Loucy (cell line): ENCODE data around the gene PCSK2.

Experiments used
- H2AFZ ChIP-seq: fragments of 200-600 bp; sonication (generic); 2 replicates; pipeline ENCODE4 v1.6.0; 2016; ENCODE audit warnings: antibody characterized with exemption, mild to moderate bottlenecking, low read length, moderate library complexity
- H3F3A ChIP-seq: fragments of 200-600 bp; 2 replicates; pipeline ENCODE4 v1.6.0; 2016; ENCODE audit warnings: antibody characterized with exemption, low read depth, mild to moderate bottlenecking
- H3K27me3 ChIP-seq: fragments of 200-600 bp; sonication (generic); 2 replicates; pipeline ENCODE4 v1.6.1; 2014; ENCODE audit warnings: low read length, mild to moderate bottlenecking; ENCODE audit not compliant: insufficient read depth, poor library complexity, severe bottlenecking
- H3K36me3 ChIP-seq: fragments of 200-600 bp; sonication (generic); 2 replicates; pipeline ENCODE4 v1.6.1; 2016; ENCODE audit warnings: low read length; ENCODE audit not compliant: insufficient read depth
- H3K4me1 ChIP-seq: fragments of 200-600 bp; sonication (generic); 2 replicates; pipeline ENCODE4 v1.5.1; 2014; ENCODE audit warnings: low read length, mild to moderate bottlenecking; ENCODE audit not compliant: insufficient read depth, poor library complexity, severe bottlenecking
- H3K4me2 ChIP-seq: fragments of 200-600 bp; sonication (generic); 2 replicates; pipeline ENCODE4 v1.6.0; 2014; ENCODE audit warnings: antibody characterized with exemption, low read length, low read depth, mild to moderate bottlenecking; ENCODE audit not compliant: poor library complexity, severe bottlenecking
- H3K4me3 ChIP-seq: fragments of 200-600 bp; sonication (generic); 2 replicates; pipeline ENCODE4 v1.5.1; 2014; ENCODE audit warnings: low read length, mild to moderate bottlenecking, mixed read lengths; ENCODE audit not compliant: poor library complexity, severe bottlenecking
- H3K79me2 ChIP-seq: fragments of 200-600 bp; sonication (generic); 2 replicates; pipeline ENCODE4 v1.6.1; 2014; ENCODE audit warnings: low read length; ENCODE audit not compliant: insufficient read depth
- H3K9ac ChIP-seq: fragments of 200-600 bp; sonication (generic); 2 replicates; pipeline ENCODE4 v1.6.0; 2014; ENCODE audit warnings: mild to moderate bottlenecking, low read depth, low read length, moderate library complexity; ENCODE audit not compliant: poor library complexity, severe bottlenecking
- H3K9me2 ChIP-seq: fragments of 200-600 bp; sonication (generic); replicated peaks from 2 replicates; pipeline ENCODE4 v1.6.1; 2016; ENCODE audit warnings: low read depth, low read length, mixed read lengths
- H3K9me3 ChIP-seq: fragments of 200-600 bp; sonication (generic); 2 replicates; pipeline ENCODE4 v1.6.1; 2014; ENCODE audit warnings: mild to moderate bottlenecking, antibody characterized with exemption, low read length, low read depth; ENCODE audit not compliant: insufficient read depth
- H4K20me1 ChIP-seq: fragments of 200-600 bp; sonication (generic); 2 replicates; pipeline ENCODE4 v1.6.0; 2014; ENCODE audit warnings: antibody characterized with exemption, low read length, mild to moderate bottlenecking; ENCODE audit not compliant: insufficient read depth, poor library complexity, severe bottlenecking
- EZH2phosphoT487 ChIP-seq: fragments of 200-600 bp; IDR thresholded peaks from 2 replicates; pipeline ENCODE4 v1.6.1; 2018; ENCODE audit warnings: antibody characterized with exemption, mild to moderate bottlenecking, moderate library complexity, borderline replicate concordance
- TF ChIP-seq, protein P1 (sequence below): fragments of 200-600 bp; sonication (generic); conservative IDR thresholded peaks from 2 replicates; pipeline ENCODE4 v1.5.1; 2014; ENCODE audit warnings: mild to moderate bottlenecking, antibody characterized with exemption, low read length

The PCSK2 gene

DNA sequence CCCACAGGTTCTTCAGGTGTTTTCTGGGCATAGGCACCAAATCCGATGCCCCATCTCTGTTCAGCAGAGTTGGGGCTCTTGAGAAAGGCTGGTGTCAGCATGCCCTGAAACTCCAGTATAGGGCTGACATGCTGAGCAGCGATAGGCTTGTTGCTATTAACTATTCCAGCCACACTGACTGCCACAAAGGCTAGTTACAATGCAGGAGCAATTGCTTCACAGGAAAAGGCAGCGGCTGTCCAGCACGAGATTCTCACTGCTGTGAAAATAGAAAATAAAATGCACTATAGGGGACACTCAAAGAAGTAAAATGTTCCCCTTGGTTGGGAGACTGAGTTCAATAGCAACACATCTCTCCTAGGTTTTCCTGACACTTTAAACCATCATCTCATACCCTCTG, 191.9 kb downstream of the PCSK2 start:
- TF ChIP-seq, protein P1, sequence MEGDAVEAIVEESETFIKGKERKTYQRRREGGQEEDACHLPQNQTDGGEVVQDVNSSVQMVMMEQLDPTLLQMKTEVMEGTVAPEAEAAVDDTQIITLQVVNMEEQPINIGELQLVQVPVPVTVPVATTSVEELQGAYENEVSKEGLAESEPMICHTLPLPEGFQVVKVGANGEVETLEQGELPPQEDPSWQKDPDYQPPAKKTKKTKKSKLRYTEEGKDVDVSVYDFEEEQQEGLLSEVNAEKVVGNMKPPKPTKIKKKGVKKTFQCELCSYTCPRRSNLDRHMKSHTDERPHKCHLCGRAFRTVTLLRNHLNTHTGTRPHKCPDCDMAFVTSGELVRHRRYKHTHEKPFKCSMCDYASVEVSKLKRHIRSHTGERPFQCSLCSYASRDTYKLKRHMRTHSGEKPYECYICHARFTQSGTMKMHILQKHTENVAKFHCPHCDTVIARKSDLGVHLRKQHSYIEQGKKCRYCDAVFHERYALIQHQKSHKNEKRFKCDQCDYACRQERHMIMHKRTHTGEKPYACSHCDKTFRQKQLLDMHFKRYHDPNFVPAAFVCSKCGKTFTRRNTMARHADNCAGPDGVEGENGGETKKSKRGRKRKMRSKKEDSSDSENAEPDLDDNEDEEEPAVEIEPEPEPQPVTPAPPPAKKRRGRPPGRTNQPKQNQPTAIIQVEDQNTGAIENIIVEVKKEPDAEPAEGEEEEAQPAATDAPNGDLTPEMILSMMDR, result no peak
- no peak for TF ChIP-seq EZH2phosphoT487
- no peak overlapping the region for H3K9ac ChIP-seq
- no peaks in the 10 kb centered on the region for H3F3A ChIP-seq
- H3K4me2 ChIP-seq, result no peak overlapping the region
- no peaks in the 10 kb centered on the region for H3K27me3 ChIP-seq
- no peak overlapping the region for H2AFZ ChIP-seq
- H3K36me3 ChIP-seq, result no peaks in the 10 kb centered on the region
- no peaks in the 10 kb centered on the region for H3K79me2 ChIP-seq
- H3K4me1 ChIP-seq, result no peaks in the 10 kb centered on the region
- H3K9me2 ChIP-seq, result no peaks in the 10 kb centered on the region
- no peak overlapping the region for H3K4me3 ChIP-seq
- H4K20me1 ChIP-seq, result no peaks in the 10 kb centered on the region
- H3K9me3 ChIP-seq, result no peaks in the 10 kb centered on the region

DNA sequence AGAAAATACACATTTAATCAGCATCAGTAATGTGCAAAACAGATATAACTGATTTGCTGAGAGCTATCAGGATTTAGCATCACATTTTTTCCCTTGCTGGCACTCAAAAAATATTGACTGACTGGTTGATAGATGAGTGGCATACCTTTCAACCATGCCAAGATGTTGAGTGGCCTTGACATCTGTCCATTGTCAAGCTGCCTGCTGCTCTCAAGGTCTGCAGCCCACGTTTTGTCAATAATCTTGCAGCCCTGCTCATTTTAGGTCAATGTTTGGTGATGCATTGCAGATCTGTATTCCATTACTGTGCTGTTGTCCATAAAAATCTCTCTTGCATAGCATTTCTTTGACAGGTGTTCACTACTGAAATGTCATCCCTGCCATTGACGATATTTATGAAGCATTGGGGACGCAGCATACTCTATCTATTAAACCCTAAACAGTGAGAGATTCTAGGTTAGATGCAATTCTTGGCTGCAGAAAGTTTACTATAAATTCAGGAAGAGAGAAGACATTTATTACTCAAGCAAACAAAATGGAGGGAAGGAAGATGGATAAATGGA, 192.7 kb downstream of the PCSK2 start:
- H3K4me3 ChIP-seq, result no peak overlapping the region
- H3K27me3 ChIP-seq, result no peaks in the 10 kb centered on the region
- no peaks in the 10 kb centered on the region for H3K9me2 ChIP-seq
- no peaks in the 10 kb centered on the region for H3K79me2 ChIP-seq
- H3K4me1 ChIP-seq, result no peaks in the 10 kb centered on the region
- H2AFZ ChIP-seq, result no peak overlapping the region
- H3K9ac ChIP-seq, result no peak overlapping the region
- no peak overlapping the region for H3K4me2 ChIP-seq
- H3K36me3 ChIP-seq, result no peaks in the 10 kb centered on the region
- H4K20me1 ChIP-seq, result no peaks in the 10 kb centered on the region
- no peaks in the 10 kb centered on the region for H3F3A ChIP-seq
- TF ChIP-seq EZH2phosphoT487, result no peak
- TF ChIP-seq, protein P1, result no peak
- no peaks in the 10 kb centered on the region for H3K9me3 ChIP-seq

DNA sequence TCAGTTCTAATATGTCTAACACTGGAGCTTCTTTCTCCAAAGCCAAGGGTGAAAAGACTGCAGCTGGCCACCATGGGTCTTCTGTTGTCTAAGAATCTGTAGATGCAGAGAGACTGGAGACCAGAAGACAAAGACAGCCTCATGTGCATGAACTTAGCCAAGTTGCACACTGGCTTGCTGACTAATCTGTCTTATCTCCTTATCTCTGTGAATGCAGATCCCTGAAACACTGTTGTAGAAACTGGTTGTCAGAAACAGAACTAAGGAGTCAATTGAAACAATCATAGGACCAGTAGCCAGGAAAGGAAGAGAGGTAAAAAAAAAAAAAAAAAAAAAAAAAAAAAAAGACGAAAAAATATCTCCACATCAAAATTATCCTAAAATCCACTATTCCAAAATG, 194.7 kb downstream of the PCSK2 start:
- Histone ChIP-seq H2AFZ (no peak overlapping the region), H3K4me1 (no peaks in the 10 kb centered on the region), H3K79me2 (no peaks in the 10 kb centered on the region), H3K4me2 (no peak overlapping the region), H3K36me3 (no peaks in the 10 kb centered on the region), H3K9ac (no peak overlapping the region), H3F3A (no peaks in the 10 kb centered on the region), H3K9me3 (no peaks in the 10 kb centered on the region), H3K4me3 (no peak overlapping the region), H4K20me1 (no peaks in the 10 kb centered on the region), H3K27me3 (no peaks in the 10 kb centered on the region), H3K9me2 (no peaks in the 10 kb centered on the region)
- TF ChIP-seq, protein P1, result no peak
- TF ChIP-seq EZH2phosphoT487, result no peak
